Liver (tissue), 9 donors: ENCODE data around the gene PRELID3B. TPM values are rescaled to one million over a fixed set of nuclear protein-coding genes. Genes with fewer than 3 reads are reported as not detected.

Source experiments
- DNase-seq: peaks from one replicate; pipeline ENCODE4 v3.0.0-alpha.2; 2017; ENCODE audit warnings: low spot score
- H3K27ac ChIP-seq, 2 donors: one replicate each; pipeline ENCODE4 v1.7.0; 2013; ENCODE audit warnings: inconsistent platforms in 2 of 2, low read length in 2 of 2, control low read depth in 1 of 2, low read depth in 1 of 2, mild to moderate bottlenecking in 1 of 2
- H3K27me3 ChIP-seq, 4 donors: one replicate each; pipeline versions ENCODE4 v1.6.1 to v1.7.0; 2013; ENCODE audit warnings: low read length in 3 of 4, inconsistent platforms in 1 of 4, mild to moderate bottlenecking in 1 of 4, moderate library complexity in 1 of 4; ENCODE audit not compliant: control insufficient read depth in 4 of 4, insufficient read depth in 4 of 4
- H3K36me3 ChIP-seq, 4 donors: one replicate each; pipeline versions ENCODE4 v1.6.1 to v1.7.0; 2013; ENCODE audit warnings: low read length in 3 of 4, mild to moderate bottlenecking in 3 of 4, low read depth in 1 of 4, moderate library complexity in 1 of 4; ENCODE audit not compliant: control insufficient read depth in 4 of 4, insufficient read depth in 3 of 4
- H3K4me1 ChIP-seq, 4 donors: one replicate each; pipeline versions ENCODE4 v1.6.1 to v1.7.0; 2013; ENCODE audit warnings: low read length in 3 of 4, mild to moderate bottlenecking in 3 of 4, moderate library complexity in 1 of 4; ENCODE audit not compliant: control insufficient read depth in 4 of 4, insufficient read depth in 4 of 4
- H3K4me3 ChIP-seq, 3 donors: one replicate each; pipeline versions ENCODE4 v1.6.1 to v1.7.0; 2013; ENCODE audit warnings: low read length in 3 of 3, control low read depth in 1 of 3, low read depth in 1 of 3, mild to moderate bottlenecking in 1 of 3
- H3K9ac ChIP-seq, 2 donors: one replicate each; pipeline ENCODE4 v1.7.0; 2013; ENCODE audit warnings: low read length in 2 of 2, mild to moderate bottlenecking in 2 of 2, moderate library complexity in 2 of 2, control low read depth in 1 of 2, low read depth in 1 of 2
- H3K9me3 ChIP-seq, 4 donors: one replicate each; pipeline versions ENCODE4 v1.6.1 to v1.7.0; 2013; ENCODE audit warnings: low read length in 3 of 4; ENCODE audit not compliant: control insufficient read depth in 4 of 4
- ATF3 ChIP-seq: IDR thresholded peaks from 2 replicates; pipeline ENCODE4 v1.6.1; 2016; ENCODE audit warnings: antibody characterized with exemption
- CTCF ChIP-seq: fragments of 150-350 bp; IDR thresholded peaks from 2 replicates; pipeline ENCODE4 v1.5.1; 2017; ENCODE audit warnings: improper control_type of control experiment, low read depth, low read length; ENCODE audit not compliant: missing input control
- EGR1 ChIP-seq, 2 donors: IDR thresholded peaks; 2 replicates each; pipeline ENCODE4 v1.6.1; 2016 to 2018; ENCODE audit warnings: antibody characterized with exemption in 2 of 2, low read depth in 2 of 2
- FOXA1 ChIP-seq: IDR thresholded peaks from 2 replicates; pipeline ENCODE4 v1.6.1; 2016; ENCODE audit warnings: antibody characterized with exemption
- FOXA2 ChIP-seq: IDR thresholded peaks from 2 replicates; pipeline ENCODE4 v1.6.1; 2016; ENCODE audit warnings: antibody characterized with exemption
- GABPA ChIP-seq, 2 donors: IDR thresholded peaks in 1 of 2; conservative IDR thresholded peaks in 1 of 2; 2 replicates each; pipeline ENCODE4 v1.6.1; 2016; ENCODE audit warnings: antibody characterized with exemption in 2 of 2, mild to moderate bottlenecking in 1 of 2, moderate library complexity in 1 of 2
- HNF4A ChIP-seq, 2 donors: conservative IDR thresholded peaks; 2 replicates each; pipeline ENCODE4 v1.6.1; 2016; ENCODE audit warnings: antibody characterized with exemption in 2 of 2, mild to moderate bottlenecking in 2 of 2
- HNF4G ChIP-seq: IDR thresholded peaks from 2 replicates; pipeline ENCODE4 v1.6.1; 2016; ENCODE audit warnings: antibody characterized with exemption
- JUND ChIP-seq, 2 donors: IDR thresholded peaks; 2 replicates each; pipeline ENCODE4 v1.6.1; 2016; ENCODE audit warnings: antibody characterized with exemption in 2 of 2
- NR2F2 ChIP-seq: IDR thresholded peaks from 2 replicates; pipeline ENCODE4 v1.6.1; 2016; ENCODE audit warnings: antibody characterized with exemption
- RAD21 ChIP-seq, 2 donors: IDR thresholded peaks; 2 replicates each; pipeline ENCODE4 v1.6.1; 2016; ENCODE audit warnings: antibody characterized with exemption in 2 of 2, mild to moderate bottlenecking in 2 of 2
- REST ChIP-seq: IDR thresholded peaks from 2 replicates; pipeline ENCODE4 v1.6.1; 2016; ENCODE audit warnings: antibody characterized with exemption, mild to moderate bottlenecking
- RXRA ChIP-seq, 2 donors: IDR thresholded peaks; 2 replicates each; pipeline ENCODE4 v1.6.1; 2017 to 2018; ENCODE audit warnings: antibody characterized with exemption in 2 of 2, mild to moderate bottlenecking in 1 of 2
- SP1 ChIP-seq: IDR thresholded peaks from 2 replicates; pipeline ENCODE4 v1.6.1; 2018; ENCODE audit warnings: antibody characterized with exemption, mild to moderate bottlenecking
- YY1 ChIP-seq: IDR thresholded peaks from 2 replicates; pipeline ENCODE4 v1.6.1; 2016; ENCODE audit warnings: antibody characterized with exemption, mild to moderate bottlenecking
- ZBTB33 ChIP-seq: IDR thresholded peaks from 2 replicates; pipeline ENCODE4 v1.6.1; 2016; ENCODE audit warnings: antibody characterized with exemption
- WGBS: extraction: QIAGEN DNeasy Blood & Tissue Kit; methylation state at CpG from one replicate; pipeline ENCODE4 v1.1.7; 2013; 5-methylcytosine and 5-hydroxymethylcytosine counted together
- polyA plus RNA-seq, 2 donors: library from polyadenylated mRNA; stranded (reverse) in 1 of 2; unstranded in 1 of 2; fragments of 200-250 nt in 1 of 2; fragments of >200 nt in 1 of 2; fragmentation: Nextera tagmentation in 1 of 2; extraction: Ambion mirVana in 1 of 2; gene quantifications; one replicate each; pipeline versions ENCODE4 v1.2.1 to v1.2.3, GENCODE V29; 2013 to 2015
- total RNA-seq, 2 donors: library from RNA; depleted of rRNA; stranded (reverse); fragments of >200 nt; gene quantifications; one replicate each; pipeline ENCODE4 v1.2.3, GENCODE V29; 2014
- TF ChIP-seq, protein P1 (sequence below): IDR thresholded peaks from 2 replicates; pipeline ENCODE4 v1.6.1; 2016; ENCODE audit warnings: antibody characterized with exemption
- donor health status: healthy.
- donor health status: healthy.
- donor health status: healthy.
- donor health status: healthy.
- donor health status: healthy.

Gene PRELID3B
- total and polyA plus RNA-seq, 4 donors, result 18.2 to 38.1 (median 25.3) TPM

DNA sequence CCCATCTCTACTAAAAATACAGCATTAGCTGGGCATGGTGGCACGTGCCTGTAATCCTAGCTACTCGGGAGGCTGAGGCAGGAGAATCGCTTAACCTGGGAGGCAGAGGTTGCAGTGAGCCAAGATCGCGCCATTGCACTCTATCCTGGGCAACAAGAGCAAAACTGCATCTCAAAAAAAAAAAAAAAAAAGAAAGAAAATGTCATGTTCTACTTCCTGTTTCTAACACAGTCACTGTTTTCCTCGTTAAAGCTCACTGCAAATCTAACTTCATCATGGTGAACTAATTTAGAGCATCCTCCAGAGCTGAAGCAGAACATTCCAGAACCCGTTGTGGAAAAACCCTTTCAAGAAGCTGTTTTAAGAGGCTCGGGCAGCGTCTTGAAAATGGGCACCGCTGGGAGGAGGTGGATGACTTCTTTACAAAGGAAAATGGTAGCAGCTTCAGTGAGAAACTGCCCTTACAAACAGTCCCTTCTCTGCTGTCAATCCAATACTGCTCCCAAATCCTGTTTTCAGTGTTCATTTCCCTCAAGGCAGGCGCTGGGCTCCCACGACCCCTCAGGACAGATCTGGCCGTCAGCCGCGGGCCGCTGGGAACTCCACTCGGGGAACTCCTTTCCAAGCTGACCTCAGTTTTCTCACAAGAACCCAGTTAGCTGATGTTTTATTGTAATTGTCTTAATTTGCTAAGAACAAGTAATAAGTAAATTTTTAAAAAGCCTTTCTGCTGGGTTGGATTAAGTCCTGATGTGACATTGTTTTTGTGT is 48.0 kb downstream of the PRELID3B start:
- Histone ChIP-seq H3K27ac (peak overlapping the region; percentile 94 to 98), H3K9me3 (no peaks in the 10 kb centered on the region), H3K4me1 (peaks cover 22 to 56% (median 44%) of the 10 kb centered on the region in 4 donors), H3K36me3 (peaks cover 13 to 37% (median 26%) of the 10 kb centered on the region in 4 donors), H3K9ac (no peak overlapping the region), H3K27me3 (no peaks in the 10 kb centered on the region), H3K4me3 (no peak overlapping the region)
- no peak for DNase-seq
- 91% methylated on average over 17 of the region's 17 CpGs for WGBS
- TF ChIP-seq FOXA1 (no peak), REST (no peak), EGR1 (IDR thresholded peaks at IDR 0.05; ENCODE audit: low read depth in 2 of 2) (no peak), ZBTB33 (no peak), HNF4G (no peak), GABPA (IDR thresholded peaks at IDR 0.05 in 1 of 2, conservative IDR thresholded peaks at IDR 0.05 in 1 of 2) (no peak), HNF4A (conservative IDR thresholded peaks at IDR 0.05) (no peak), CTCF (no peak), RXRA (IDR thresholded peaks at IDR 0.05) (no peak), ATF3 (no peak)

GRCh38 chr20:58993332-58994248 is 49.0 kb downstream of the PRELID3B start:
- no peak for DNase-seq
- Histone ChIP-seq H3K4me1 (peaks cover 22 to 56% (median 44%) of the 10 kb centered on the region in 4 donors), H3K9me3 (no peaks in the 10 kb centered on the region), H3K9ac (no peak overlapping the region), H3K4me3 (no peak overlapping the region), H3K27ac (peak overlapping the region; percentile 81 to 98), H3K27me3 (no peaks in the 10 kb centered on the region), H3K36me3 (peaks cover 15 to 36% (median 26%) of the 10 kb centered on the region in 4 donors)
- 74% methylated on average over 23 of the region's 23 CpGs for WGBS
- peak in 1 of 2 donors; percentile 55 for TF ChIP-seq RXRA (IDR thresholded peaks at IDR 0.05)
- TF ChIP-seq, protein P1, sequence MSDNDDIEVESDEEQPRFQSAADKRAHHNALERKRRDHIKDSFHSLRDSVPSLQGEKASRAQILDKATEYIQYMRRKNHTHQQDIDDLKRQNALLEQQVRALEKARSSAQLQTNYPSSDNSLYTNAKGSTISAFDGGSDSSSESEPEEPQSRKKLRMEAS, result no peak
- TF ChIP-seq GABPA (IDR thresholded peaks at IDR 0.05 in 1 of 2, conservative IDR thresholded peaks at IDR 0.05 in 1 of 2), result no peak
- peak; percentile 22 for TF ChIP-seq SP1
- TF ChIP-seq YY1, result no peak
- TF ChIP-seq HNF4G, result no peak
- no peak for TF ChIP-seq FOXA1
- peak in 1 of 2 donors; percentile 26 for TF ChIP-seq HNF4A (conservative IDR thresholded peaks at IDR 0.05)
- no peak for TF ChIP-seq RAD21 (IDR thresholded peaks at IDR 0.05)
- TF ChIP-seq FOXA2, result peak; percentile 61
- no peak for TF ChIP-seq NR2F2
- TF ChIP-seq REST, result peak; percentile 25
- TF ChIP-seq JUND (IDR thresholded peaks at IDR 0.05), result no peak
